ENCODE data around the gene MOB2.
"Not testable (repeated sequence)": the region's sequence is repeated elsewhere in the genome, so short reads cannot be mapped to it uniquely, and the experiment has no call there.

MOB2 gene

GRCh38 chr11:1511937-1512496 lies 25.4 kb upstream of the MOB2 start:
- Histone ChIP-seq H3K79me2 (ENCODE audit: insufficient read depth, low read length) (peaks cover 33% of the 10 kb centered on the region; the same call in 1 of the 2 replicates), H3K27ac (ENCODE audit: low read depth, low read length) (no peak overlapping the region), H3K4me2 (ENCODE audit: low read depth, low read length, poor library complexity, severe bottlenecking) (no peak overlapping the region), H3K9me2 (replicated peaks; ENCODE audit: insufficient read depth, low read length) (no peaks in the 10 kb centered on the region), H3K4me3 (ENCODE audit: insufficient read depth, low read length, poor library complexity, severe bottlenecking) (no peak overlapping the region), H3K27me3 (ENCODE audit: low read length) (no peaks in the 10 kb centered on the region), H3F3A (ENCODE audit: insufficient read depth) (peaks cover 8% of the 10 kb centered on the region), H3K9ac (ENCODE audit: low read length) (no peak overlapping the region), H3K9me3 (ENCODE audit: insufficient read depth, low read length) (no peaks in the 10 kb centered on the region), H2AFZ (ENCODE audit: low read depth, low read length, severe bottlenecking) (no peak overlapping the region), H3K36me3 (ENCODE audit: low read length) (no peaks in the 10 kb centered on the region), H4K20me1 (ENCODE audit: low read depth, low read length) (peaks cover 6% of the 10 kb centered on the region; the same call in 1 of the 2 replicates)
- TF ChIP-seq EZH2phosphoT487 (conservative IDR thresholded peaks at IDR 0.05; ENCODE audit: low read length) (no peak), CTCF (IDR thresholded peaks at IDR 0.05; ENCODE audit: insufficient read depth, low read length, poor library complexity, severe bottlenecking) (no peak)

GRCh38 chr11:1510928-1511327 lies 24.3 kb upstream of the MOB2 start:
- Histone ChIP-seq H3K27ac (ENCODE audit: low read depth, low read length) (no peak overlapping the region), H3K9me2 (replicated peaks; ENCODE audit: insufficient read depth, low read length) (no peaks in the 10 kb centered on the region), H2AFZ (ENCODE audit: low read depth, low read length, severe bottlenecking) (no peak overlapping the region), H4K20me1 (ENCODE audit: low read depth, low read length) (peaks cover 6% of the 10 kb centered on the region; the same call in 1 of the 2 replicates), H3F3A (ENCODE audit: insufficient read depth) (peaks cover 8% of the 10 kb centered on the region), H3K4me2 (ENCODE audit: low read depth, low read length, poor library complexity, severe bottlenecking) (no peak overlapping the region), H3K27me3 (ENCODE audit: low read length) (no peaks in the 10 kb centered on the region), H3K79me2 (ENCODE audit: insufficient read depth, low read length) (peaks cover 36% of the 10 kb centered on the region; the same call in 1 of the 2 replicates), H3K4me3 (ENCODE audit: insufficient read depth, low read length, poor library complexity, severe bottlenecking) (no peak overlapping the region), H3K9me3 (ENCODE audit: insufficient read depth, low read length) (no peaks in the 10 kb centered on the region), H3K9ac (ENCODE audit: low read length) (no peak overlapping the region), H3K36me3 (ENCODE audit: low read length) (no peaks in the 10 kb centered on the region)
- TF ChIP-seq EZH2phosphoT487 (conservative IDR thresholded peaks at IDR 0.05; ENCODE audit: low read length), result no peak
- TF ChIP-seq CTCF (IDR thresholded peaks at IDR 0.05; ENCODE audit: insufficient read depth, low read length, poor library complexity, severe bottlenecking), result no peak

- peaks cover 32% of the 10 kb centered on the region; the same call in 1 of the 2 replicates for H3K79me2 ChIP-seq (ENCODE audit: insufficient read depth, low read length)
- not testable (repeated sequence) for H3K4me3 ChIP-seq (ENCODE audit: insufficient read depth, low read length, poor library complexity, severe bottlenecking); H3K27ac ChIP-seq (ENCODE audit: low read depth, low read length); H4K20me1 ChIP-seq (ENCODE audit: low read depth, low read length); H3K36me3 ChIP-seq (ENCODE audit: low read length); H3K9me3 ChIP-seq (ENCODE audit: insufficient read depth, low read length); H3K9ac ChIP-seq (ENCODE audit: low read length); H3K4me2 ChIP-seq (ENCODE audit: low read depth, low read length, poor library complexity, severe bottlenecking); H3F3A ChIP-seq (ENCODE audit: insufficient read depth); H3K27me3 ChIP-seq (ENCODE audit: low read length); H2AFZ ChIP-seq (ENCODE audit: low read depth, low read length, severe bottlenecking); H3K9me2 ChIP-seq (replicated peaks; ENCODE audit: insufficient read depth, low read length)
Measured at GRCh38 chr11:1510351-1510750, 23.8 kb upstream of the MOB2 start.

GRCh38 chr11:1509626-1510255 lies 23.2 kb upstream of the MOB2 start:
- no peak overlapping the region for H3K27ac ChIP-seq (ENCODE audit: low read depth, low read length)
- H3K9me2 ChIP-seq (replicated peaks; ENCODE audit: insufficient read depth, low read length), result no peaks in the 10 kb centered on the region
- peaks cover 6% of the 10 kb centered on the region; the same call in 1 of the 2 replicates for H4K20me1 ChIP-seq (ENCODE audit: low read depth, low read length)
- no peaks in the 10 kb centered on the region for H3K9me3 ChIP-seq (ENCODE audit: insufficient read depth, low read length)
- H2AFZ ChIP-seq (ENCODE audit: low read depth, low read length, severe bottlenecking), result no peak overlapping the region
- H3K27me3 ChIP-seq (ENCODE audit: low read length), result no peaks in the 10 kb centered on the region
- TF ChIP-seq CTCF (IDR thresholded peaks at IDR 0.05; ENCODE audit: insufficient read depth, low read length, poor library complexity, severe bottlenecking) (no peak), EZH2phosphoT487 (conservative IDR thresholded peaks at IDR 0.05; ENCODE audit: low read length) (no peak)
- no peak overlapping the region for H3K9ac ChIP-seq (ENCODE audit: low read length)
- H3F3A ChIP-seq (ENCODE audit: insufficient read depth), result peaks cover 8% of the 10 kb centered on the region
- no peak overlapping the region for H3K4me3 ChIP-seq (ENCODE audit: insufficient read depth, low read length, poor library complexity, severe bottlenecking)
- H3K36me3 ChIP-seq (ENCODE audit: low read length), result no peaks in the 10 kb centered on the region
- peaks cover 29% of the 10 kb centered on the region; the same call in 1 of the 2 replicates for H3K79me2 ChIP-seq (ENCODE audit: insufficient read depth, low read length)
- no peak overlapping the region for H3K4me2 ChIP-seq (ENCODE audit: low read depth, low read length, poor library complexity, severe bottlenecking)
